Amniotic stem cell (primary cell): ENCODE measurements around the gene DECR2.
"Not testable (repeated sequence)": the region's sequence is repeated elsewhere in the genome, so short reads cannot be mapped to it uniquely, and the experiment has no call there.

Experiments
- DNase-seq: peaks from one replicate; lab custom pipeline; 2025; lab: John Stamatoyannopoulos, UW

The DECR2 gene

DNA sequence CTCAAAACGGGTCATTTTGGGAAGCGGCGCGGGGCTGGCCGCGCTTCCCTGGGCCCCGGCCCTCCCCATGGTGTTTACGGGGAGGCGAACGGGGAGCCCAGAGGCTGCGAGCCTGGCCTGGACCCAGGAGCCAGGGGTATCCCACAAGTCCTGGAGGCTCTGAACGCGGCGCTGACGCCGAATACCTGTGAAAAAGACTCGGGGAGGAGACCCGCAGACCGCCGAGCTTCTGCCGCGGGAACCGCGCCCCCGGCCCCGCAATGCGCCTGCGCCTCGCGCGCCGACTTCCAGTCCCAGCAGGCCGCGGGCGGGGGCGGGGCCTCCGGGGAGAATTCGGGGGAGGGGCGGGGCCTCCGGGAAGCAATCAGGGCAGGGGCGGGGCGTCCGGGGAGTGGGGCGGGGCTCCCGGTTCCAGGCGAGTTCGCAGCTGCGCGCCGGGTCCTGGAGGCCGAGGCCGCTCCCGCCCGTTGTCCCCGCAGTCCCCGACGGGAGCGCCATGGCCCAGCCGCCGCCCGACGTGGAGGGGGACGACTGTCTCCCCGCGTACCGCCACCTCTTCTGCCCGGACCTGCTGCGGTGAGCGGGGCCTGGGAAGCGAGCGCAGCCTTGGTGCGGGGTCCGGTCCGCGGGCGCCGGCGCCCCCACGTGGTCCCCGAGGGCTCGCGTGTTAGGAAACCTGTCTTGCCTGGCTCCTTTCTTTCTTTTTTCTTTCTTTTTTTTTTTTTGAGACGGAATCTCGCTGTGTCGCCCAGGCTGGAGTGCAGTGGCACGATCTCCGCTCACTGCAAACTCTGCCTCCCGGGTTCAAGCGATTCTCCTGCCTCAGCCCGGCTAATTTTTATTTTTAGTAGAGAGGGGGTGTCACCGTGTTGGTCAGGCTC is at the start of gene DECR2:
Gene DECR2 (plus strand): TSS at position 418 of the 881 bp plus-strand sequence. CDS start 79 bp downstream, at position 497.
- peak; percentile 88 for DNase-seq

GRCh38 chr16:352547-353403 is 48.9 kb upstream of the DECR2 start, which contains the start of gene AXIN1:
Gene AXIN1 (minus strand): TSS chr16:352723. CDS start chr16:347025, 5,698 bp downstream.
- peak; percentile 98 for DNase-seq

- DNase-seq = no peak
These were observed 48.0 kb upstream of the DECR2 start for GRCh38 chr16:353404-354290.

- no peak for DNase-seq
These were observed 47.3 kb upstream of the DECR2 start for GRCh38 chr16:354291-354881.

DNA sequence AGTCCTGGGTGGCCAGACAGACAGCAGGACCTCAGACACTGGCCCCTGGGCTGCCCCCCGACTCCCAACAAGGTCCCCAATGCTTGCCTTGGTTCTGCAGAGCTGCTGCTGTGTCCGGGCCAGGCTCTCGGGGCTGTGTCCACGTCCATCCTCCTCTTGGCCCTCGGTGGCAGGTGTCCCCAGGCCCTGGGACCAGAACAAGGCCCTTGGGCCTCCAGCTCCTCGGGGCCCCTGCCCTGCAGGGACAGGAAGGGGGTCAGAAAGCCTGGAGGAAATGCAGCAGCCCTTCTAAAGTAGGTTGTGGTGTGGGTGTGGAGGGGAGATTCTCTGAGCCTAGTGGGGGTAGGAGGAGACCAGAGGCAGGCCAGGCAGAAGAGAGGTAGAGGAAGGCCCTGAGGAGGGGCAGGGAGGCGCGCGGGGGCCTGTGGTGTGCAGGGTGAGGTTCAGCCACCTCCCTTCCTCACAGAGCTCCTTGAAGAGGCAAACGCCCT is 46.7 kb upstream of the DECR2 start:
- DNase-seq = no peak

GRCh38 chr16:356741-357140 is 44.9 kb upstream of the DECR2 start:
- DNase-seq = no peak

DNA sequence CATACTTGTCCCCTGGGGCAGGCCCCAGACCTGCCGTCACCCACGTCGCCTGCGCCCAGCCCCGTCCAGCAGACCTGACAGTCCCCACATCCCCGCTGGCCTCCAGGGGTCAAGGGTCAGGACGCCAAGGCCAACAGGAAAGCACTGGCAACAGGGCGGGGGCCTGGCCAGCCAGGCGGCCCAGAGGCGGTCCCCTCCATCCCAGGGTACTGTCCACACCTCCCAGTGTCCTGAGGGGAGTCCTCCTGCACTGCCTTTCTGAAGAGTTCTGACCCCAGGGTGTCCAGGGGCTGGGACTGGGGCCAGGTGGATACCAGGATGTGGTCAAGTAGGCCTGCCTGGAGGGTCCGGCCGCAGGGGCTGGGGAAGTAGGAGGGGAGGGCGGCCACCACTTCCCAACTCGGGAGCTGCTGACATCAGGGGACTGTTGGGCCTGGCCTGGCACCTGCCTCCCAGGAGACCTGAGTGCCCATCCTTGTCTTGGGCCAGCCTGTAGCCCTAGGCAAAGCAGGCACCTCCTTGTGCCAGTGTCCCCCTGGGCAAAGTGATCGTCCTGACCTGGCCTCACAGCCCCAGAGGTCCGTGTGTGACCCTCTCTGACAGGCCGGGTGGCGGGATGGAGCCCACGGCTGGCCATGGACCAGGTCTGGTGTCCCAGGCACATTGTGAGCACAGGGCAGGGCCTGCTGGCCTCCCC is 42.5 kb upstream of the DECR2 start:
- DNase-seq = no peak

- no peak for DNase-seq
These were observed 41.6 kb upstream of the DECR2 start for GRCh38 chr16:359871-360697.

DNA sequence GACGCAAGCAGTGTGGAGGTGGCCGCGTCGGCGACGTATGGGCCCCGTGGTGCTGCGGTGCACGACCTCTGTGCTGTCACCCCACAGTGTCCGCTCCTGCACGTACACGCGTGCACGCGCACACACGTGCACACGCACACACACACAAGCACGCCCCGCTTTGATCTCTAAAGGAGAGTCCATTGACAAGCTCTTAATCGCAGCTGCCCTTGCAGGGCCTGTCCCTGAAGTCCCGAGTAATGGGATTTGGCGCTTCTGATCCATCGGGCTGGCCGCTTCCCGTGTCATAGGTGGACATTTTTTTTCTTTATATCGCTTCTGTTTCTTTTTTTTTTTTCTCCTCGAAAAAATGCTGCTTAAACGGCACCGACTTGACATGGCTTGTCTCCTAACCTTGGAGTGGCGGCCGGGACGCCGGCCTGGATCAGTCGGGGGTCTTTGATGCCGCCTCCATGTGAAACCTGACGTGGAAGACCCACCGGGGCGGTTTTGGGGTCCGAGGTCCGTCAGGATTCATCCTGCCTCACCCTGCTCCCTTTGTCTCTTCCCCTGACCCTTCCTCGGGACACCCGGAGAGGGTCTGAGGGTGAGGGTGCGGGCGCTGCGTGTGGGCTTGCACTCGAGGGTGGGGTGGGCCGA is 40.9 kb upstream of the DECR2 start:
- no peak for DNase-seq

- DNase-seq = no peak
These were observed 40.3 kb upstream of the DECR2 start for GRCh38 chr16:361341-361871.

GRCh38 chr16:361872-362701 is 39.6 kb upstream of the DECR2 start:
- DNase-seq = no peak

DNA sequence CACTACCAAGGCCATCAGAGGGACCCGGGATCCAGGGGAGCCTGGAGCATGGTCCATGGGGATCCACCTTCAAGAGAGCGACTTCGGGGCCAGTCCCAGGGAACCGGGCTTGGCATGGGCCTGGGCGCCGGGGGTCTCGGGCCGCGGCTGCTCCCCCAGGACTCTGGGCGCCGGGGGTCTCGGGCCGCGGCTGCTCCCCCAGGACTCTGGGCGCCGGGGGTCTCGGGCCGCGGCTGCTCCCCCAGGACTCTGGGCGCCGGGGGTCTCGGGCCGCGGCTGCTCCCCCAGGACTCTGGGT is 39.0 kb upstream of the DECR2 start:
- not testable (repeated sequence) for DNase-seq

DNA sequence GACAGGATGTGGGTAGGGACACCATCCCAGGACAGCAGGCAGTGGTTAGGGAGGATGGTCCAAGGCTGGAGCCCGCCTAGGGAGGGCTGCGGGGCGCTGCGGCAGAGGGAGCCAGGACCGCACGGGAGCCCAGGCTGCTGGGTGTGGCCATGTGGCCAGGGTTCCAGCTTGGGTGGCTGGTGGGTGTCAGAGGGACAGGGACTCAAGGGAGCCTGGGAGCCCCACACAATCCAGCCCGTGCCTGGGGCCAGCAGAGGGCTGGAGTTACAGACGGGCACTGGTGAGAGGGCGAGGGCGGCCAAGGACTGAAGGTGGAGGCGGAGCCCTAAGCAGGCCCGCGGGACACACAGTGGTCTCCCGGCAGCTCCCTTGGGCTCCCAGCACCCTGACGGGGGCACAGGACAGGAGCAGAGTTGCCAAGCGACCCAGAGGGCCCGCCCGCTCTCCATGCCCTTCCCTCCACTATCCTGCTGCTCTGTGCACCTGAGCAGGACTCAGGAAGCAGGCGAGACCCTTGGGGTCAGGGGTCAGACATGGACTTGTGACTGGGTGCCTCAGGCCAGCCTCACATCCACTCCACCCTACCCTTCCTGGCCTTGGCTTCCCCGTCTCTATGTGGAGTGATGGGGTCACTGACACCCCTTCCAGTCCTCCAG is 38.4 kb upstream of the DECR2 start:
- DNase-seq = no peak

DNA sequence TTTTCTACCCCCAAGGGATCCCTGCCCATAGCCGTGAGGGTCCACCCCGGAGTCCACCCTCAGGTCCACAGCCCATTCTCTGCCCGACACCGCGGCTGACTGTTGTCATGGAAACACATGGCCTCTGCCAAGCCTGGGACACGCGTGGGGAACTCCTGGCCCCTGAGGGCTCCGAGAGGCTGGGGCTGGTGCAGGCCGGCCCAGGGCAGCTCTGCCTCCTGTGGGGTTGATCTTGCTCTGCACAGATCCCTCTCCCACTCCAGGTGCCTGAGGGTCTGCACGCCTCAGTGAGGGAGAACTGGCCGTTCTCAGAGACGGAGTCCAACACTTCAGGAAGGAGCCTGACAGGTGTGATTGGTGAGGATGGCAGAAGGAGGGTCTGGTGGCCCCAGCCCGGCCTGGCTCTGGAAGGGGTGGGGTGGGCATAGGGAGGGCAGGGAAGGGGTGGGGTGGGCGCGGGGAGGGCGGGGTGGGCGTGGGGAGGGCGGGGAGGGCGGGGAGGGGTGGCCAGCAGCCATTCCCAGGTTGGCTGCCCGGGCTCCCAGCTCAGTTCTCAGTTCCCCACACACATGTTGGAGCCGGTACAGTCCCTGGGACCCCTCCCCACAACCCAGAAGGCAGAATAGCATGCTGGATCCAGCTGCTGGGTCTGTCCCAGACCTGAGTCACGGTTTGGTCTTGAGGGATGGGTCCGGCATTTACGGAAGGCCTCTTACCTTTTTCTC is 37.8 kb upstream of the DECR2 start:
- DNase-seq = no peak

- DNase-seq = no peak
These were observed 36.8 kb upstream of the DECR2 start for GRCh38 chr16:364595-365491.

DNA sequence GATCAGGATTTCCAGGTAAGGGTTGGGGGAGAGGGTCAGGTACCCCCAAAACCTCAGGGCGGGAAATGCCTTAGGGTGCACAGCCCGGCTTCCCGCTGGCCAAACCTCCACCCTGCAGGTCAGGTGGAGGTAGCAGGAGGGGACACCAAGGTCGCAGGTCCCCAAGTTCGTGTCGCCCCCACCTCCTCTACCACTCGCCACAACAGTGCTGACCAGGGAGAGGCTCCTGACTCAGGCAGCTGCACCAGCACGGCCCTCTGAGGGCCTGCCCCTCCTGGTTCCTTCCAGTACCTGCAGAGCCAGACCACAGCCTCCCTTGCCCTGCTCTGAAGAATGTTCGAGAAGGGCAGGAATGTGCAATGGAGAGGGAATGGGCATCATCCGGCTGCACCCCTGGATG is 35.2 kb upstream of the DECR2 start:
- DNase-seq = no peak
